ENCODE results near the gene DVL2. TPM values are rescaled to one million over a fixed set of nuclear protein-coding genes. Genes with fewer than 3 reads are reported as not detected.

Gene DVL2
- total and polyA plus RNA-seq, 2 donors (not counting 3 experiments of a cell fraction or from before 2014, with no cell fraction given) = 17.2 to 55.9 TPM

GRCh38 chr17:7236808-7237207, 2.5 kb upstream of the DVL2 start:
- H3K4me3 ChIP-seq (replicated peaks in 1 of 3; ENCODE audit: insufficient read depth in 1 of 3, low read depth in 1 of 3, low read length in 3 of 3) = no peak overlapping the region
- peaks cover 32% of the 10 kb centered on the region for H3K4me1 ChIP-seq (ENCODE audit: control insufficient read depth, extremely low read depth, insufficient read depth, low read length)
- H3K79me2 ChIP-seq (ENCODE audit: control insufficient read depth, insufficient read depth, low read length) = peaks cover 70% of the 10 kb centered on the region
- no peak overlapping the region for H2AFZ ChIP-seq (ENCODE audit: low read depth, low read length)
- peaks cover 4% of the 10 kb centered on the region for H4K20me1 ChIP-seq (replicated peaks; ENCODE audit: control insufficient read depth, extremely low read depth, insufficient read depth, low read length)
- intact Hi-C loops (cut with micrococcal nuclease) = loop anchor here (5.0 kb wide), 1 partner anchor 620 kb away; the partner anchor contains the start of genes CYB5D1, NAA38 and TMEM88
- no peaks in the 10 kb centered on the region for H3K9me3 ChIP-seq (replicated peaks; ENCODE audit: control insufficient read depth, insufficient read depth, low read length)
- CTCF ChIA-PET = interaction anchor here (0.7 to 3.4 kb wide), 4 partner anchors 16 to 60 kb away, joined by 3 to 34 read pairs (median 3); partner anchors contain the start of genes ACADVL, DLG4 and SLC2A4
- H3K4me2 ChIP-seq (ENCODE audit: insufficient read depth, low read length) = peak overlapping the region; percentile 64
- H3K36me3 ChIP-seq (ENCODE audit: control insufficient read depth in 2 of 2, extremely low read depth in 1 of 2, insufficient read depth in 2 of 2, low read length in 2 of 2) = peaks cover 15 to 24% of the 10 kb centered on the region in 2 experiments
- no peak for TF ChIP-seq EZH2 (IDR thresholded peaks at IDR 0.05; ENCODE audit: borderline replicate concordance, low read depth, low read length, severe bottlenecking)
- no peak for TF ChIP-seq JUN (IDR thresholded peaks at IDR 0.05; ENCODE audit: borderline replicate concordance, insufficient read depth, insufficient read length, low read depth)
- no peak for TF ChIP-seq MAX (IDR thresholded peaks at IDR 0.05; ENCODE audit: insufficient read depth, insufficient read length)
- no peak for TF ChIP-seq POLR2AphosphoS5 (IDR thresholded peaks at IDR 0.05; ENCODE audit: insufficient read depth, low read depth, low read length)
- TF ChIP-seq MYC (IDR thresholded peaks at IDR 0.05; ENCODE audit: low read depth, low read length) = no peak
- TF ChIP-seq FOS (IDR thresholded peaks at IDR 0.05; ENCODE audit: borderline replicate concordance, insufficient read depth, low read length) = no peak
- no peak for TF ChIP-seq CTCF (IDR thresholded peaks at IDR 0.05; ENCODE audit: extremely low read depth in 1 of 2, insufficient read depth in 1 of 2, low read depth in 1 of 2, low read length in 2 of 2)
- no peak for TF ChIP-seq POLR2A (IDR thresholded peaks at IDR 0.05; ENCODE audit: low read depth, low read length)
- TF ChIP-seq GATA2 (IDR thresholded peaks at IDR 0.05; ENCODE audit: insufficient read depth, insufficient read length, low read depth, low read length) = no peak
- dilution Hi-C loops (cut with MboI; ENCODE audit: extremely low pct_ligation_motif_present, low sequenced_read_pairs) = no loop called here
- no peak for DNase-seq (ENCODE audit: low read depth, low spot score)
- no peak overlapping the region for H3K9ac ChIP-seq (replicated peaks; ENCODE audit: extremely low read depth, insufficient read depth, low read length)
- BruUV-seq (replicated peaks) = no TSS peak
- no peak overlapping the region for H3K27ac ChIP-seq (ENCODE audit: insufficient read depth, low read depth, low read length)
- no peak for FAIRE-seq
- H3K9me1 ChIP-seq (replicated peaks; ENCODE audit: control insufficient read depth, extremely low read depth, insufficient read depth, low read length) = no peaks in the 10 kb centered on the region
- H3K27me3 ChIP-seq (ENCODE audit: control insufficient read depth in 2 of 2, insufficient read depth in 2 of 2, low read length in 2 of 2) = no peaks in the 10 kb centered on the region
- POLR2A ChIA-PET = no interaction called here

All from endothelial cell of umbilical vein (primary cell).